ENCODE measurements around the gene TOM1L1. TPM values are rescaled to one million over a fixed set of nuclear protein-coding genes. Genes with fewer than 3 reads are reported as not detected.

Gene TOM1L1
- polyA plus RNA-seq, 12 donors, result 4.9 to 42.5 (median 6.3) TPM; not detected in 1

GRCh38 chr17:54891176-54891821 lies 9.4 kb upstream of the TOM1L1 start:
- DNase-seq, result peak; percentile 62

- no peak for DNase-seq
Observed at GRCh38 chr17:54892360-54892759, 8.3 kb upstream of the TOM1L1 start.

GRCh38 chr17:54898576-54898975 lies 2.1 kb upstream of the TOM1L1 start:
- DNase-seq, result no peak

- no peak for DNase-seq
Observed at GRCh38 chr17:54899201-54899600, 1.5 kb upstream of the TOM1L1 start.

GRCh38 chr17:54899721-54900456 lies 763 bp upstream of the TOM1L1 start:
- no peak for DNase-seq

GRCh38 chr17:54901230-54901822 lies 674 bp downstream of the TOM1L1 start:
- no peak for DNase-seq

- DNase-seq, result no peak
Observed at GRCh38 chr17:54902017-54902416, 1.4 kb downstream of the TOM1L1 start.

- DNase-seq, result no peak
Observed at GRCh38 chr17:54902611-54903010, 2.0 kb downstream of the TOM1L1 start.

GRCh38 chr17:54903375-54903774 lies 2.7 kb downstream of the TOM1L1 start:
- peak; percentile 29 for DNase-seq

GRCh38 chr17:54906683-54907082 lies 6.0 kb downstream of the TOM1L1 start:
- DNase-seq, result no peak

GRCh38 chr17:54907376-54907775 lies 6.7 kb downstream of the TOM1L1 start:
- no peak for DNase-seq

GRCh38 chr17:54909766-54910165 lies 9.1 kb downstream of the TOM1L1 start:
- DNase-seq, result no peak

- no peak for DNase-seq
Observed at GRCh38 chr17:54916721-54917120, 16.1 kb downstream of the TOM1L1 start.

- no peak for DNase-seq
Observed at GRCh38 chr17:54919425-54919824, 18.8 kb downstream of the TOM1L1 start.

- DNase-seq, result no peak
Observed at GRCh38 chr17:54920819-54921218, 20.2 kb downstream of the TOM1L1 start.

- DNase-seq, result no peak
Observed at GRCh38 chr17:54924405-54924804, 23.8 kb downstream of the TOM1L1 start.

- DNase-seq, result no peak
Observed at GRCh38 chr17:54927525-54927924, 26.9 kb downstream of the TOM1L1 start.

- no peak for DNase-seq
Observed at GRCh38 chr17:54932711-54933110, 32.1 kb downstream of the TOM1L1 start.

- DNase-seq, result no peak
Observed at GRCh38 chr17:54933921-54934320, 33.3 kb downstream of the TOM1L1 start.

GRCh38 chr17:54935471-54935870 lies 34.8 kb downstream of the TOM1L1 start:
- DNase-seq, result no peak

GRCh38 chr17:54937018-54937417 lies 36.4 kb downstream of the TOM1L1 start:
- no peak for DNase-seq

- DNase-seq, result no peak
Observed at GRCh38 chr17:54937426-54937825, 36.8 kb downstream of the TOM1L1 start.

GRCh38 chr17:54941285-54941684 lies 40.6 kb downstream of the TOM1L1 start:
- no peak for DNase-seq

Measured in muscle of arm (tissue), 12 donors.